HepG2 (cell line): ENCODE measurements around the gene CORO7. TPM values are rescaled to one million over a fixed set of nuclear protein-coding genes. Genes with fewer than 3 reads are reported as not detected.

Experiments used
- AGO2 ChIP-seq: fragments of 200-400 bp; formaldehyde crosslinking; optimal IDR thresholded peaks from 2 replicates; pipeline ENCODE3; 2017; ENCODE audit warnings: mild to moderate bottlenecking, low read depth, low read length, moderate library complexity
- CBX1 ChIP-seq: IDR thresholded peaks from one replicate; pipeline ENCODE4 v1.6.1; 2016; ENCODE audit warnings: antibody characterized with exemption, low read depth
- EHMT2 ChIP-seq: fragments of 200-600 bp; sonication (generic); IDR thresholded peaks from 2 replicates; pipeline ENCODE4 v1.7.0; 2017; ENCODE audit warnings: antibody characterized with exemption, low read depth, low read length, borderline replicate concordance
- MAF1 ChIP-seq: sonication (generic); formaldehyde crosslinking; IDR thresholded peaks from 2 replicates; pipeline ENCODE4 v1.5.0; 2020; ENCODE audit warnings: missing genetic modification reagents, borderline replicate concordance
- MEIS1 ChIP-seq: sonication (generic); formaldehyde crosslinking; IDR thresholded peaks from 2 replicates; pipeline ENCODE4 v1.9.0; 2021; ENCODE audit warnings: mild to moderate bottlenecking, missing genetic modification reagents, moderate library complexity, borderline replicate concordance
- NCOR1 ChIP-seq: fragments of 200-600 bp; sonication (generic); IDR thresholded peaks from 2 replicates; pipeline ENCODE4 v1.7.0; 2017; ENCODE audit warnings: antibody characterized with exemption, low read length, borderline replicate concordance
- NR1H2 ChIP-seq: sonication (generic); formaldehyde crosslinking; IDR thresholded peaks from 2 replicates; pipeline ENCODE4 v1.8.1; 2022; ENCODE audit warnings: low read depth, missing genetic modification reagents, borderline replicate concordance
- NRL ChIP-seq: sonication (generic); formaldehyde crosslinking; IDR thresholded peaks from 2 replicates; pipeline ENCODE4 v1.5.0; 2020; ENCODE audit warnings: missing genetic modification reagents, mild to moderate bottlenecking, moderate library complexity, borderline replicate concordance
- PLRG1 ChIP-seq: fragments of 450-650 bp; conservative IDR thresholded peaks from 2 replicates; pipeline ENCODE4 v1.6.1; 2016
- REXO4 ChIP-seq: sonication (generic); formaldehyde crosslinking; IDR thresholded peaks from 2 replicates; pipeline ENCODE4 v1.8.0; 2022; ENCODE audit warnings: missing genetic modification reagents, mild to moderate bottlenecking, borderline replicate concordance
- SALL2 ChIP-seq: sonication (generic); formaldehyde crosslinking; IDR thresholded peaks from 2 replicates; pipeline ENCODE4 v1.8.1; 2023; ENCODE audit warnings: mild to moderate bottlenecking, missing genetic modification reagents, inconsistent platforms
- SATB2 ChIP-seq: sonication (generic); formaldehyde crosslinking; IDR thresholded peaks from 2 replicates; pipeline ENCODE4 v1.5.0; 2020; ENCODE audit warnings: missing genetic modification reagents
- STAG1 ChIP-seq: sonication (generic); formaldehyde crosslinking; IDR thresholded peaks from 2 replicates; pipeline ENCODE4 v1.4.0; 2020; ENCODE audit warnings: missing genetic modification reagents
- USF2 ChIP-seq, 2 experiments: sonication (generic) in 1 of 2; formaldehyde crosslinking in 1 of 2; IDR thresholded peaks; 2 replicates each; pipeline versions ENCODE4 v1.5.1 to v1.6.1; 2011 to 2020; ENCODE audit warnings: borderline replicate concordance in 1 of 2, low read depth in 1 of 2, low read length in 1 of 2, mild to moderate bottlenecking in 1 of 2, missing genetic modification reagents in 1 of 2, moderate library complexity in 1 of 2
- ZFY ChIP-seq: sonication (generic); formaldehyde crosslinking; IDR thresholded peaks from 2 replicates; pipeline ENCODE4 v1.4.0; 2020; ENCODE audit warnings: missing genetic modification reagents
- ZNF414 ChIP-seq: sonication (generic); formaldehyde crosslinking; IDR thresholded peaks from 2 replicates; pipeline ENCODE4 v1.5.0; 2020; ENCODE audit warnings: missing genetic modification reagents
- ZNF503 ChIP-seq: sonication (generic); formaldehyde crosslinking; IDR thresholded peaks from 2 replicates; pipeline ENCODE4 v1.4.0; 2020; ENCODE audit warnings: missing genetic modification reagents
- ZNF607 ChIP-seq: sonication (generic); formaldehyde crosslinking; IDR thresholded peaks from 2 replicates; pipeline ENCODE4 v1.5.1; 2020; ENCODE audit warnings: missing genetic modification reagents, mild to moderate bottlenecking, borderline replicate concordance
- ZNF773 ChIP-seq: sonication (generic); formaldehyde crosslinking; IDR thresholded peaks from 2 replicates; pipeline ENCODE4 v1.4.0; 2020; ENCODE audit warnings: missing genetic modification reagents, borderline replicate concordance
- ZXDC ChIP-seq: sonication (generic); formaldehyde crosslinking; IDR thresholded peaks from 2 replicates; pipeline ENCODE4 v1.5.0; 2020; ENCODE audit warnings: mild to moderate bottlenecking, missing genetic modification reagents
- polyA plus RNA-seq, 8 experiments: library from polyadenylated mRNA; depleted of rRNA in 3 of 8; stranded (reverse) in 7 of 8; unstranded in 1 of 8; fragments of >200 nt; fragmentation: Illumina TruSeq in 4 of 8; extraction: Trizol in 4 of 8; gene quantifications; 2 replicates each; pipeline versions ENCODE4 v1.2.1 to v1.2.3, GENCODE V29; 2011 to 2016; ENCODE audit warnings: low read depth in 4 of 8, missing spikeins in 1 of 8, mixed read lengths in 1 of 8; ENCODE audit not compliant: insufficient read depth in 1 of 8
- total RNA-seq, 5 experiments: library from RNA; depleted of rRNA; stranded (reverse); fragments of >200 nt; fragmentation: Illumina TruSeq; extraction: Trizol; gene quantifications; 2 replicates each; pipeline ENCODE4 v1.2.3, GENCODE V29; 2016; ENCODE audit warnings: low read depth in 1 of 5

CORO7 gene
- total and polyA plus RNA-seq, 2 of the 13 experiments (the other 11 are each of a cell fraction or from before 2014, with no cell fraction given): 9.9 to 14.3 TPM

GRCh38 chr16:4461250-4462085 lies 45.1 kb upstream of the CORO7 start (continued):
- TF ChIP-seq ZNF503 (CRISPR knock-in tag): 0 out of 2 replicates have a peak, but pooled peaks have one; percentile 61
- 0 out of 2 replicates have a peak, but pooled peaks have one; percentile 52 for TF ChIP-seq SALL2 (CRISPR knock-in tag)
- TF ChIP-seq MEIS1 (CRISPR knock-in tag): peak; percentile 63; the same call in 1 of the 2 replicates
- TF ChIP-seq AGO2: peak; percentile 71
- no peak for TF ChIP-seq EHMT2
- TF ChIP-seq ZNF414: peak; percentile 32; the same call in 1 of the 2 replicates
- TF ChIP-seq USF2 (IDR thresholded peaks at IDR 0.05; ENCODE audit: low read depth, low read length): no peak
- peak; percentile 24; the same call in 1 of the 2 replicates for TF ChIP-seq USF2 (CRISPR knock-in tag; IDR thresholded peaks at IDR 0.05; ENCODE audit: borderline replicate concordance)
- peak; percentile 64 for TF ChIP-seq ZFY (CRISPR knock-in tag)
- TF ChIP-seq NR1H2 (CRISPR knock-in tag): no peak
- no peak for TF ChIP-seq SATB2 (CRISPR knock-in tag)
- no peak for TF ChIP-seq ZNF607 (CRISPR knock-in tag)
- TF ChIP-seq REXO4: no peak
- TF ChIP-seq ZXDC (CRISPR knock-in tag): no peak
- peak; percentile 12; the same call in 1 of the 2 replicates for TF ChIP-seq STAG1 (CRISPR knock-in tag)
- TF ChIP-seq NRL: peak; percentile 51; the same call in 1 of the 2 replicates
- TF ChIP-seq NCOR1: peak; percentile 70; the same call in 1 of the 2 replicates
- no peak for TF ChIP-seq PLRG1
- peak; percentile 51 for TF ChIP-seq CBX1
- TF ChIP-seq MAF1: no peak
- TF ChIP-seq ZNF773: no peak
